B cell (primary cell): Measurements from ENCODE around the gene TSPAN8. TPM values are rescaled to one million over a fixed set of nuclear protein-coding genes. Genes with fewer than 3 reads are reported as not detected.

ENCODE experiments used
- ATAC-seq: fragments of 200-7000 bp; cut with Tn5 transposase; one replicate; pipeline ENCODE4 v1.10.0; 2021; ENCODE audit warnings: low read depth, mild to moderate bottlenecking, moderate number of reproducible peaks, moderate library complexity
- CTCF ChIA-PET: fragments of 350-600 bp; sonication (Branson Sonifier 250); formaldehyde crosslinking; loops from one replicate; lab custom pipeline; 2021; ENCODE audit warnings: antibody characterized with exemption, inconsistent platforms; lab: Charles Lee
- POLR2A ChIA-PET: fragments of 350-600 bp; sonication (Branson Sonifier 250); formaldehyde crosslinking; loops from one replicate; lab custom pipeline; 2021; ENCODE audit warnings: antibody characterized with exemption; lab: Charles Lee
- DNase-seq: peaks from one replicate; pipeline ENCODE4 v3.0.0; 2013
- H2AFZ ChIP-seq: 2 replicates; pipeline ENCODE4 v1.6.1; 2012; ENCODE audit warnings: mild to moderate bottlenecking, low read depth, low read length; ENCODE audit not compliant: insufficient read depth, poor library complexity, severe bottlenecking
- H3K27ac ChIP-seq, 2 donors: 1 replicate in 1 of 2; 2 replicates in 1 of 2; pipeline ENCODE4 v1.5.1; 2012 to 2013; ENCODE audit warnings: low read length in 2 of 2, mild to moderate bottlenecking in 2 of 2, moderate library complexity in 1 of 2
- H3K27me3 ChIP-seq, 4 experiments: fragments of 200-600 bp in 1 of 4; sonication (generic) in 1 of 4; replicated peaks in 1 of 4; 1 replicate in 2 of 4; 2 replicates in 2 of 4; pipeline versions ENCODE4 v1.6.1 to v1.7.0; 2013 to 2016; ENCODE audit warnings: low read length in 3 of 4, mild to moderate bottlenecking in 2 of 4, mixed read lengths in 1 of 4, moderate library complexity in 1 of 4; ENCODE audit not compliant: insufficient read depth in 4 of 4, control insufficient read depth in 3 of 4; ENCODE audit errors: control extremely low read depth in 1 of 4
- H3K36me3 ChIP-seq, 2 experiments: replicated peaks in 1 of 2; 1 replicate in 1 of 2; 2 replicates in 1 of 2; pipeline versions ENCODE4 v1.6.1 to v1.7.1; 2013; ENCODE audit warnings: low read length in 1 of 2; ENCODE audit not compliant: insufficient read depth in 2 of 2, control insufficient read depth in 1 of 2; ENCODE audit errors: control extremely low read depth in 1 of 2, extremely low read depth in 1 of 2
- H3K4me1 ChIP-seq, 2 donors: fragments of 200-600 bp in 1 of 2; sonication (generic) in 1 of 2; 1 replicate in 1 of 2; 2 replicates in 1 of 2; pipeline versions ENCODE4 v1.5.1 to v1.6.1; 2013 to 2017; ENCODE audit warnings: low read length in 2 of 2; ENCODE audit not compliant: control insufficient read depth in 2 of 2, insufficient read depth in 2 of 2
- H3K4me2 ChIP-seq: replicated peaks from 2 replicates; pipeline ENCODE3; 2012; ENCODE audit warnings: mild to moderate bottlenecking, low read depth, low read length; ENCODE audit not compliant: poor library complexity, severe bottlenecking
- H3K4me3 ChIP-seq, 5 experiments: fragments of 200-600 bp in 1 of 5; sonication (generic) in 1 of 5; 1 replicate in 3 of 5; 2 replicates in 2 of 5; pipeline versions ENCODE4 v1.5.1 to v1.7.0; 2011 to 2016; ENCODE audit warnings: low read length in 4 of 5, mild to moderate bottlenecking in 4 of 5, low read depth in 2 of 5, control low read depth in 1 of 5, moderate library complexity in 1 of 5; ENCODE audit not compliant: insufficient read depth in 1 of 5; ENCODE audit errors: control extremely low read depth in 1 of 5, extremely low read depth in 1 of 5
- H3K79me2 ChIP-seq: fragments of 200-600 bp; sonication (generic); one replicate; pipeline ENCODE4 v1.6.0; 2016; ENCODE audit warnings: low read length; ENCODE audit not compliant: control insufficient read depth, insufficient read depth
- H3K9ac ChIP-seq: fragments of 200-600 bp; sonication (generic); 2 replicates; pipeline ENCODE4 v1.6.1; 2017; ENCODE audit warnings: mild to moderate bottlenecking, low read length, moderate library complexity
- H3K9me3 ChIP-seq, 3 donors: one replicate each; pipeline versions ENCODE4 v1.6.1 to v1.7.1; 2013; ENCODE audit warnings: low read length in 2 of 3; ENCODE audit not compliant: control insufficient read depth in 2 of 3, insufficient read depth in 1 of 3; ENCODE audit errors: control extremely low read depth in 1 of 3
- H4K20me1 ChIP-seq: 2 replicates; pipeline ENCODE4 v1.6.0; 2012; ENCODE audit warnings: mild to moderate bottlenecking, low read length; ENCODE audit not compliant: insufficient read depth, control insufficient read depth, poor library complexity, severe bottlenecking
- H3K27ac Mint-ChIP-seq: one replicate; pipeline ENCODE4 v1.8.0; 2021; ENCODE audit warnings: mixed read lengths
- H3K27me3 Mint-ChIP-seq: one replicate; pipeline ENCODE4 v1.8.0; 2021; ENCODE audit warnings: mixed read lengths
- H3K4me1 Mint-ChIP-seq: one replicate; pipeline ENCODE4 v1.8.0; 2021; ENCODE audit warnings: mixed read lengths
- H3K4me3 Mint-ChIP-seq: one replicate; pipeline ENCODE4 v1.8.0; 2021; ENCODE audit warnings: mixed read lengths
- H3K9me3 Mint-ChIP-seq: one replicate; pipeline ENCODE4 v1.8.0; 2022; ENCODE audit warnings: mixed read lengths; ENCODE audit not compliant: insufficient read depth
- CTCF ChIP-seq: fragments of 200-600 bp; IDR thresholded peaks from one replicate; pipeline ENCODE4 v1.8.0; 2022; ENCODE audit warnings: antibody characterized with exemption, mild to moderate bottlenecking
- EZH2 ChIP-seq: IDR thresholded peaks from 2 replicates; pipeline ENCODE4 v1.6.1; 2012; ENCODE audit warnings: borderline replicate concordance, low read depth, mild to moderate bottlenecking, moderate library complexity, low read length; ENCODE audit not compliant: insufficient read depth, poor library complexity, severe bottlenecking
- whole genome bisulfite sequencing: methylation state at CpG from one replicate; pipeline ENCODE4 v1.1.5; 2013; ENCODE audit warnings: missing lambda C conversion rate; ENCODE audit not compliant: insufficient coverage; 5-methylcytosine and 5-hydroxymethylcytosine counted together
- intact Hi-C: fragments of 100-400 bp; cut with micrococcal nuclease; formaldehyde crosslinking; loops from one replicate; pipeline ENCODE4 v1.10.0; 2022
- polyA plus RNA-seq: library from polyadenylated mRNA; depleted of rRNA; stranded (reverse); fragments of >200 nt; gene quantifications from 2 replicates; pipeline ENCODE4 v1.2.3, GENCODE V29; 2012
- total RNA-seq, 2 donors: library from RNA; stranded (reverse); fragments of 120-200 nt in 1 of 2; gene quantifications; 1 replicate in 1 of 2; 2 replicates in 1 of 2; pipeline versions ENCODE4 v1.2.3 to v1.2.4, GENCODE V29; 2013 to 2022

The TSPAN8 gene
- total and polyA plus RNA-seq, 2 donors (not counting 1 experiment from before 2014, with no cell fraction given) = not detected

- H3K27ac Mint-ChIP-seq = no peak overlapping the region
- Histone ChIP-seq H3K9ac (no peak overlapping the region), H3K9me3 (no peaks in the 10 kb centered on the region), H3K27me3 (no peaks in the 10 kb centered on the region), H3K79me2 (no peaks in the 10 kb centered on the region), H3K4me3 (no peak overlapping the region), H3K4me1 (no peaks in the 10 kb centered on the region), H3K4me2 (no peak overlapping the region), H3K36me3 (no peaks in the 10 kb centered on the region), H2AFZ (no peak overlapping the region), H3K27ac (no peak overlapping the region), H4K20me1 (no peaks in the 10 kb centered on the region)
- ChIA-PET CTCF (no interaction called here), POLR2A (no interaction called here)
- 94% methylated on average over 2 of the region's 2 CpGs for WGBS
- H3K4me1 Mint-ChIP-seq = no peaks in the 10 kb centered on the region
- no peaks in the 10 kb centered on the region for H3K27me3 Mint-ChIP-seq
- DNase-seq (no peak), ATAC-seq (no peak)
- H3K4me3 Mint-ChIP-seq = no peak overlapping the region
- TF ChIP-seq CTCF = no peak
- no peak for TF ChIP-seq EZH2
- no peaks in the 10 kb centered on the region for H3K9me3 Mint-ChIP-seq
- intact Hi-C loops = no loop called here
These were observed 15.8 kb downstream of the TSPAN8 start for GRCh38 chr12:71142016-71142415.

- no peak for ATAC-seq
- DNase-seq = no peak
- Histone ChIP-seq H3K9me3 (no peaks in the 10 kb centered on the region), H4K20me1 (no peaks in the 10 kb centered on the region), H3K79me2 (no peaks in the 10 kb centered on the region), H3K27ac (no peak overlapping the region), H2AFZ (no peak overlapping the region), H3K27me3 (no peaks in the 10 kb centered on the region), H3K36me3 (no peaks in the 10 kb centered on the region), H3K4me2 (no peak overlapping the region), H3K4me1 (no peaks in the 10 kb centered on the region), H3K9ac (no peak overlapping the region), H3K4me3 (no peak overlapping the region)
- no peaks in the 10 kb centered on the region for H3K4me1 Mint-ChIP-seq
- no peak overlapping the region for H3K27ac Mint-ChIP-seq
- TF ChIP-seq CTCF = no peak
- no CpG with 5 or more reads among the region's 1 CpG for WGBS
- intact Hi-C loops = no loop called here
- CTCF ChIA-PET = no interaction called here
- no peaks in the 10 kb centered on the region for H3K27me3 Mint-ChIP-seq
- POLR2A ChIA-PET = no interaction called here
- H3K4me3 Mint-ChIP-seq = no peak overlapping the region
- no peaks in the 10 kb centered on the region for H3K9me3 Mint-ChIP-seq
These were observed 16.3 kb downstream of the TSPAN8 start for GRCh38 chr12:71141378-71141926.
